GM18502 (cell line): ENCODE measurements around the gene MYO6.
"Not testable (repeated sequence)": the region's sequence is repeated elsewhere in the genome, so short reads cannot be mapped to it uniquely, and the experiment has no call there.

Experiments
- ATAC-seq: cut with Tn5 transposase; IDR thresholded peaks from one replicate; pipeline ENCODE4 v1.9.1; 2021; ENCODE audit warnings: mild to moderate bottlenecking; ENCODE audit not compliant: unreplicated experiment, poor library complexity

Gene MYO6

GRCh38 chr6:75874224-75874623, 125.2 kb downstream of the MYO6 start:
- no peak for ATAC-seq

DNA sequence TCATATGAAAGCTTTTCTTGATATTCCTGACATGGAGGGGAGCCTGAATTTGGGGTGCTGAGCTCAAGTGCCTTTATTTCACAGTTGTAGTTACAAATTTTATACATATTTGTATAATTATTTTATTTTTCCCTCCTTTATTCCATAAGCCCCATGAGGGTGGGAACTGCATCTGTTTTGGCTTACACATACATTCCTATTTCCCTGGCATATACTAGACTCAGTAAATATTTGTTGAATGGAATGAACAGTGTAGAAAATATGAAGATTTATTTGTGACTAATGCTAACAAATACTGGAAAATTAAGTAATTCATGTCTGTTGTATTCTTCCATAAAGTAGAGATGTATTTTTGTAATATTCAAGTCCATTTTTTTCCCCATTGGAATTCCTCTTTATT, 127.1 kb downstream of the MYO6 start:
- no peak for ATAC-seq

- ATAC-seq = no peak
These were observed 131.3 kb downstream of the MYO6 start for GRCh38 chr6:75880305-75880704.

DNA sequence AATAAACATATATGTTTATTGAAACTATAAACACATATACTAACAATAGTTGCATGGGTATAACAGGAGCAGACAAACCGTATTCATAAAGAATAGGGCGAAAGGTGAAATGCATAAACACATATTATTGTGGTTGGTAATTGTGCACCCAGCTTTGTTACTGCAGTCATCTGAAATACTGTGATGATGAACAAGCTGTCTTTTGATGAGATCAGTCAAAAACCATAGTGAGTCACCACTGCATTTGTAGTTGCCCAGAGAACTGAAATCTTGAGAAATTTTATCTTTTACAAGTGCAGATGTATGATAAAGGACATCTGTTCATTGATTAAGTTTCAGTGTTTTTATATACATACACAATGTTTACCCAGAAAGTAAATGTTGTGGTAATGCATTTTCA, 133.7 kb downstream of the MYO6 start:
- no peak for ATAC-seq

GRCh38 chr6:75884822-75885221, 135.8 kb downstream of the MYO6 start:
- ATAC-seq = no peak

GRCh38 chr6:75892384-75892783, 143.3 kb downstream of the MYO6 start:
- ATAC-seq = no peak

GRCh38 chr6:75893058-75893775, 144.2 kb downstream of the MYO6 start:
- peak; percentile 86 for ATAC-seq

DNA sequence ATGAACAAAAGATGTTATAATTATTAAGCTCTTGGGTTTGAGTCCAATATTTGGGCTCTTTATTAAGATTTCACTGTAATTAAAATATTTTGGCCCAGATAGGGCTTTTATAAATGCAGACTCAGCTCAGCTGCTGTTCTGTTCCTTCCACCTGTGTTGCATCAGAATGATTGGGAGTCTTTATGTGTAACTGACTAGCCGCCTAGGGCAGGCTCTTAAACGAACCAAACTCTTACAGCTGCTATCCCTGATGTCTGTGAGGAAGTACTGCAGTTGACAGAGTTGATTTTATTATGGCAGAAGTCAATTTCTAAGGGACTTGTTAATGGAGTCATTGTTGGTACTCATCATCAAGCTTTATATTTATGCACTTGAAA, 144.7 kb downstream of the MYO6 start:
- ATAC-seq = peak; percentile 24

DNA sequence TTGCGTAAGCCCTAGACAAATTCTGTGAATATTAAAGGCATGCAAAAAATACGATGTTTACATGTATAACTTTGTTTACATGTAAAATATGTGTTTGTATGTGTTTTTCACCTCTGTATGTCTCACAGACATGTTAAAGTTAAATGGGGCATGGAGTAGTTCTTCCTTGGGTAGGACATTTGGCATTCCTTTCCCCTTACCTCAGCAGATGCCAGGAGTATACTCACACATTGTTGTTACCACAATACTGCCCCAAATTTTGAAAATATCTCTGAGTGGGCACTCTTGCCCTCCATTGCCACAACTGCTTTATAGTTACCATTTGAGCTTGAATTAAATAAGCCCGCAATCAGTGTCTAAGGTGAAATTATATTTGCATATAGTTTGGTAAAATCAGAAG, 147.5 kb downstream of the MYO6 start:
- ATAC-seq = no peak

- ATAC-seq = not testable (repeated sequence)
These were observed 151.2 kb downstream of the MYO6 start for GRCh38 chr6:75900216-75900615.

GRCh38 chr6:75905129-75905528, 156.1 kb downstream of the MYO6 start:
- ATAC-seq = not testable (repeated sequence)

DNA sequence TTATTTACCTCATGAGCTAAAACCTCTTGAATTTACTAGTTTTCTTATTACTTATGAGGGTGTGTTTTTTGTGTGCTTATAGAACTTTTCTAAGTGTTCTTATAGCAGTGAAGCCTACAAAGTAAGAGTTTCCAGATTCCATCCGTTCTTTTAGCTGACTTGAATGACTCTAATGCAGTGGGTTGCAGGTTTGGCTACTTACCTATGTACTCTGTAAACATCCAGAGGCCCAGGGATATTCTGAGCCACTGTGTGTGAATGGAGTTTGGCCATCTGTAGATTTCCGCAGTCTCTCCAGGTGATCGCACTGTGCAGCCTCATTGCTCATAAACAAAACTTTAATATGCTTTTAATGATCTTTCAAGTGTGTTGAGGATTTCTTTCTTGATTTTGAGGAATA, 157.8 kb downstream of the MYO6 start:
- ATAC-seq = no peak

- no peak for ATAC-seq
These were observed 158.4 kb downstream of the MYO6 start for GRCh38 chr6:75907444-75907843.

DNA sequence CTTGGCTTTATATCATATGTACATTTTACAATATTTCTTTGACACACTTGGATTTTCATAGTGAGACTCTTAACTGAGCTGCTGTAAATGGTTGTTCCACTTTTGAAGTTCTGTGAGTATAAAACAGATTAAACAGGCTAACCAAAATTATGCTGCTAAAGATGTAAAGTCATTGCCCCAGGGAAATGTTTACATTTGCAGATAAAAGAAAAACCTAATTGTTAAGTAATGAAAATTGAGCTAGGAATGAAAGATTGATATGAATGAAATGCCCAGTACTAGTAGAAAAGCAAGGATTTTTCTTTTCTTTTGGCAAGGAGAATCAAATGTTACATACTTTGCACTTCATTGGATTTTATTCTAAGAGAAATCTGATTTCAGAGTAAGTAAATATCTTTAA, 164.0 kb downstream of the MYO6 start:
- no peak for ATAC-seq

DNA sequence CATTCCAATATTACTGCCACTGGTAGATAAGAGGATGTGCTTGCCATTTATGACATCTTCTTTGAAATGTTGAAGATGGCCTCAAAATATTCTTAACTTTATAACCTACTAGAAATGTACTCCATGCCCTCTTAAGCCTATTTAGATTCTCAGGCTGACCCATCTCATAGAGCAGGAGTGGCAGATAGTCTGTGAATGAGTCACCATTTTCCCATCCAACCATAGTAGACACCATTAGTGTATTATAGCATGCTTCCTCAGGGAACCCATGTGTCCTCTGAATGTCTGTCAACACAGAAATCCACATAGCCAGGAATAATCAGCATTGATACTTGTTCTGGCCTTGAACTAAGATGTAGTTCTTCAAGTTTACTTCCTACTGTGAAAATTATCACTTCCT, 173.2 kb downstream of the MYO6 start:
- no peak for ATAC-seq

GRCh38 chr6:75926293-75927168, 177.5 kb downstream of the MYO6 start:
- ATAC-seq = no peak

GRCh38 chr6:75931011-75931680, 182.1 kb downstream of the MYO6 start:
- no peak for ATAC-seq

DNA sequence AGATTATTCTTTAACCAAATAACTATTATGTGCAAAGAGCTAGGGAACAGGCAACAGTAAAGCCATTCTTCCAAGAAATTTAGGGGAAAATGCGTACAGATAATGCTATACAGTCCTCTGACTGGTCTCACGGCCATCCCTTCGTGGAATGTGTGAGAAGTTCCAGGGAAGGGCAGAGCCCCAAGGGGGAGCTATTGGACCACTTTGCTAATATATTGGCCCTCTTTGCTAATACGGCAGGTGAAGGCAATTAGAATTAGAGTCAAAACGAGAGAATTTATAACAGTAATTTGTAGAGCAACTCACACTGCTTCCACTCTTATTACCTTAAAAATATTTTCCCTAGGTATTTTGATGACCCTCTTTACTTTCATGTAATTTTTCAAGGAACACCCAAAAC, 183.0 kb downstream of the MYO6 start:
- peak; percentile 39 for ATAC-seq

GRCh38 chr6:75933387-75933975, 184.4 kb downstream of the MYO6 start:
- no peak for ATAC-seq

DNA sequence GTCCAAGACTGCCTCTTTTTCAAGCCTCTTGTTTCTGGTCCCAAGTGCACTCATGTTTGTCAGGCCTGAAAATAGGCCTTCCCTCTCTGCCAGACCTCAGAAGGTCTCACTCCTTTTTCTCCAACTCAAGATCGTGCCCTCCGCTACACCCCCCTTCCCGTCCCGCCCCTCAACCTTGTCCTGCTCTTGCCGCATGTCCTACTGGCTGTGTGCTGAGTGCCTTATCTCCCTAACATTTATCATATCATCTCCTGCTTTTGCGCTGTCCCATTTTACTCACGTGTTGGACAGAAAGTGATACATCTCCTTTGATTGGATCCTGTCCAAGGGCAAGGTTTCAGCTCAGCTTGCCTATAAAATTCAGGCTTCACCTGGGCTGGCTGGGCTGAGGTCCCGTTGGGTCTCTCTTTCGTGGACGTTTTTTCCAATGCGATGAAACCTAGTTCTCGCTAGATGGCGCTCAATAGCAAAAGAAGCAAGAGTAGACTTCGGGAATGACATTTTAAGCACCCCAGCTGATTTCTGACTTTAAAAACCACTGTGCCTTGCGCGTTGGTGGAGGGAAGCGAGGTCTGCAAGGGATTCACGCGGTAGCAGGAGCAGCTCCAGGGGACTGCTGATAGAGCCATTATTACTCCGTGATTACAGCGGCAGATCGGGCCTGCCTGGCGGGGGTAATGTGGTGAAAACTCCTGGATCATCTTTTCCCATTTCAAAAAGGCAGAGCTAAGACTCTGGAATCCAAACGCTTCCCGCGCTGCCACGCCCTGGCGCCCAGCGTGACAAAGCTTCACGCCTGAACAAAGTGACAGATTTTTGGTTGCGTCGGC, 185.8 kb downstream of the MYO6 start:
- ATAC-seq = peak; percentile 81
